GM18951 (cell line): ENCODE measurements around the gene DNAH11.
"Not testable (repeated sequence)": the region's sequence is repeated elsewhere in the genome, so short reads cannot be mapped to it uniquely, and the experiment has no call there.

Experiments
- POLR2A ChIP-seq: IDR thresholded peaks from 4 replicates; pipeline ENCODE4 v1.6.1; 2011; ENCODE audit warnings: mild to moderate bottlenecking; ENCODE audit not compliant: insufficient read length, insufficient read depth; ENCODE audit errors: extremely low read depth
- in situ Hi-C: fragments of 300-500 bp; cut with MboI; formaldehyde crosslinking; loops from one replicate; pipeline ENCODE4 v1.12.0; 2022; ENCODE audit warnings: low sequenced_read_pairs, mixed read lengths, inconsistent platforms; ENCODE audit not compliant: unreplicated experiment

The DNAH11 gene

GRCh38 chr7:21730399-21730798, 187.6 kb downstream of the DNAH11 start:
- no peak for TF ChIP-seq POLR2A
- in situ Hi-C loops = no loop called here

GRCh38 chr7:21731977-21732376, 189.1 kb downstream of the DNAH11 start:
- in situ Hi-C loops = no loop called here
- TF ChIP-seq POLR2A = no peak

GRCh38 chr7:21732956-21733355, 190.1 kb downstream of the DNAH11 start:
- in situ Hi-C loops = not testable (repeated sequence)

- no peak for TF ChIP-seq POLR2A
- in situ Hi-C loops = no loop called here
Observed at GRCh38 chr7:21733837-21734236, 191.0 kb downstream of the DNAH11 start.

GRCh38 chr7:21743493-21743892, 200.7 kb downstream of the DNAH11 start:
- in situ Hi-C loops = no loop called here
- TF ChIP-seq POLR2A = no peak

GRCh38 chr7:21746949-21747348, 204.1 kb downstream of the DNAH11 start:
- in situ Hi-C loops = no loop called here
- TF ChIP-seq POLR2A = no peak

GRCh38 chr7:21747806-21748205, 205.0 kb downstream of the DNAH11 start:
- TF ChIP-seq POLR2A = no peak
- in situ Hi-C loops = no loop called here

- in situ Hi-C loops = no loop called here
- TF ChIP-seq POLR2A = no peak
Observed at GRCh38 chr7:21749378-21749777, 206.5 kb downstream of the DNAH11 start.

- no peak for TF ChIP-seq POLR2A
- in situ Hi-C loops = loop anchor here (25.0 kb wide), 1 partner anchor 491 kb away; no protein-coding TSS in a partner anchor
Observed at GRCh38 chr7:21753071-21753470, 210.2 kb downstream of the DNAH11 start.

- no peak for TF ChIP-seq POLR2A
- in situ Hi-C loops = loop anchor here (25.0 kb wide), 1 partner anchor 493 kb away; no protein-coding TSS in a partner anchor
Observed at GRCh38 chr7:21754963-21755362, 212.1 kb downstream of the DNAH11 start.

- in situ Hi-C loops = loop anchor here (25.0 kb wide), 1 partner anchor 495 kb away; no protein-coding TSS in a partner anchor
- TF ChIP-seq POLR2A = no peak
Observed at GRCh38 chr7:21757537-21758282, 214.9 kb downstream of the DNAH11 start.

GRCh38 chr7:21758286-21758685, 215.4 kb downstream of the DNAH11 start:
- no peak for TF ChIP-seq POLR2A
- in situ Hi-C loops = loop anchor here (25.0 kb wide), 1 partner anchor 496 kb away; no protein-coding TSS in a partner anchor

- TF ChIP-seq POLR2A = no peak
- in situ Hi-C loops = loop anchor here (25.0 kb wide), 1 partner anchor 500 kb away; no protein-coding TSS in a partner anchor
Observed at GRCh38 chr7:21762469-21762868, 219.6 kb downstream of the DNAH11 start.

GRCh38 chr7:21763818-21764217, 221.0 kb downstream of the DNAH11 start:
- no peak for TF ChIP-seq POLR2A
- in situ Hi-C loops = loop anchor here (25.0 kb wide), 1 partner anchor 502 kb away; no protein-coding TSS in a partner anchor

- TF ChIP-seq POLR2A = no peak
- in situ Hi-C loops = loop anchor here (25.0 kb wide), 1 partner anchor 504 kb away; no protein-coding TSS in a partner anchor
Observed at GRCh38 chr7:21766218-21766617, 223.4 kb downstream of the DNAH11 start.
